GM12878 (cell line): ENCODE data around the gene KHDRBS1. TPM values are rescaled to one million over a fixed set of nuclear protein-coding genes. Genes with fewer than 3 reads are reported as not detected.
A peak's percentile ranks its signal among the peaks of the same experiment; 100 is the strongest.

Experiments used
- ATAC-seq: fragments of 200-7000 bp; cut with Tn5 transposase; 3 replicates; pipeline ENCODE4 v1.9.1; 2020; ENCODE audit warnings: mild to moderate bottlenecking, moderate library complexity
- BruUV-seq: library from RNA; stranded (reverse); fragments of 400-500 nt; replicated peaks from 2 replicates; lab custom pipeline; 2021; lab: Mats Ljungman, UMichigan
- CTCF ChIA-PET: fragments of 300-600 bp; sonication (Branson Sonifier 250); formaldehyde crosslinking; extraction: SDS; loops from one replicate; lab custom pipeline; 2021; ENCODE audit warnings: inconsistent platforms; lab: Yijun Ruan, JAX
- POLR2A ChIA-PET: fragments of 350-600 bp; formaldehyde crosslinking; extraction: SDS; loops from one replicate; lab custom pipeline; 2021; ENCODE audit warnings: inconsistent platforms; lab: Charles Lee
- RAD21 ChIA-PET: fragments of 300-600 bp; sonication (Branson Sonifier 250); formaldehyde crosslinking; loops from one replicate; lab custom pipeline; 2023; ENCODE audit warnings: antibody characterized with exemption; ENCODE audit not compliant: unreplicated experiment; lab: Charles Lee
- SMC1A ChIA-PET: fragments of 300-600 bp; sonication (Branson Sonifier 250); formaldehyde crosslinking; loops from one replicate; lab custom pipeline; 2023; ENCODE audit not compliant: unreplicated experiment, uncharacterized antibody; lab: Charles Lee
- DNase-seq: peaks from one replicate; pipeline ENCODE4 v3.0.0-alpha.2; 2011; ENCODE audit warnings: low read depth, low spot score
- FAIRE-seq: peaks from 3 replicates; lab custom pipeline; 2011; peaks lifted over from hg19 to GRCh38; lab: Jason Lieb, UNC
- H2AFZ ChIP-seq: 2 replicates; pipeline ENCODE4 v1.6.0; 2011; ENCODE audit warnings: low read depth, low read length, control low read depth; ENCODE audit not compliant: control insufficient read depth
- H3K27ac ChIP-seq: 2 replicates; pipeline ENCODE4 v1.5.1; 2011; ENCODE audit warnings: control low read depth; ENCODE audit not compliant: control insufficient read depth, insufficient read depth
- H3K27me3 ChIP-seq, 2 experiments: replicated peaks in 1 of 2; 2 replicates each; pipeline versions ENCODE4 v1.6.0 to v1.6.1; 2011; ENCODE audit warnings: low read length in 1 of 2; ENCODE audit not compliant: control insufficient read depth in 2 of 2, insufficient read depth in 2 of 2
- H3K36me3 ChIP-seq, 2 experiments: 2 replicates each; pipeline ENCODE4 v1.5.1; 2011; ENCODE audit warnings: low read length in 1 of 2; ENCODE audit not compliant: control insufficient read depth in 2 of 2, insufficient read depth in 2 of 2
- H3K4me1 ChIP-seq: 2 replicates; pipeline ENCODE4 v1.6.1; 2011; ENCODE audit warnings: mild to moderate bottlenecking, low read length, moderate library complexity, mixed read lengths; ENCODE audit not compliant: control insufficient read depth, insufficient read depth
- H3K4me2 ChIP-seq: 2 replicates; pipeline ENCODE4 v1.6.0; 2011; ENCODE audit warnings: control low read depth; ENCODE audit not compliant: control insufficient read depth, insufficient read depth
- H3K4me3 ChIP-seq: fragments of 200-600 bp; sonication (generic); 2 replicates; pipeline ENCODE4 v1.5.1; 2016
- H3K79me2 ChIP-seq: 2 replicates; pipeline ENCODE4 v1.6.0; 2011; ENCODE audit warnings: low read length; ENCODE audit not compliant: control insufficient read depth, insufficient read depth
- H3K9ac ChIP-seq: 2 replicates; pipeline ENCODE4 v1.8.0; 2011; ENCODE audit warnings: low read length, control low read depth, mixed read lengths; ENCODE audit not compliant: control insufficient read depth, insufficient read depth
- H3K9me3 ChIP-seq: replicated peaks from 3 replicates; pipeline ENCODE4 v1.5.1; 2011; ENCODE audit warnings: mild to moderate bottlenecking, low read length; ENCODE audit not compliant: control insufficient read depth, insufficient read depth
- H4K20me1 ChIP-seq: 2 replicates; pipeline ENCODE4 v1.6.0; 2011; ENCODE audit not compliant: control insufficient read depth, insufficient read depth
- BACH1 ChIP-seq: fragments of 450-650 bp; IDR thresholded peaks from 2 replicates; pipeline ENCODE4 v1.6.1; 2017; ENCODE audit warnings: mild to moderate bottlenecking, borderline replicate concordance
- CREB1 ChIP-seq: IDR thresholded peaks from 2 replicates; pipeline ENCODE4 v1.6.1; 2012; ENCODE audit warnings: low read depth, mild to moderate bottlenecking, inconsistent platforms
- DPF2 ChIP-seq: fragments of 450-650 bp; IDR thresholded peaks from 2 replicates; pipeline ENCODE4 v1.6.1; 2017; ENCODE audit warnings: mild to moderate bottlenecking
- EED ChIP-seq: sonication (generic); IDR thresholded peaks from 2 replicates; pipeline ENCODE4 v1.6.1; 2016; ENCODE audit warnings: antibody characterized with exemption, low read depth
- IKZF1 ChIP-seq: fragments of 450-650 bp; conservative IDR thresholded peaks from 2 replicates; pipeline ENCODE4 v1.6.1; 2017; ENCODE audit warnings: antibody characterized with exemption, mild to moderate bottlenecking
- IKZF2 ChIP-seq, 2 experiments: fragments of 450-650 bp; IDR thresholded peaks; 2 replicates each; pipeline ENCODE4 v1.6.1; 2017; ENCODE audit warnings: mild to moderate bottlenecking in 2 of 2, moderate library complexity in 2 of 2
- NBN ChIP-seq: fragments of 450-650 bp; IDR thresholded peaks from 2 replicates; pipeline ENCODE4 v1.6.1; 2016
- NR2C2 ChIP-seq: IDR thresholded peaks from 2 replicates; pipeline ENCODE4 v1.6.1; 2011; ENCODE audit warnings: borderline replicate concordance, low read depth; ENCODE audit not compliant: control insufficient read depth, insufficient read length
- NR2F1 ChIP-seq: fragments of 450-650 bp; conservative IDR thresholded peaks from 2 replicates; pipeline ENCODE4 v1.6.1; 2017; ENCODE audit warnings: mild to moderate bottlenecking
- PML ChIP-seq: IDR thresholded peaks from 2 replicates; pipeline ENCODE4 v1.6.1; 2012; ENCODE audit warnings: low read length, inconsistent platforms
- POLR2AphosphoS5 ChIP-seq: IDR thresholded peaks from 2 replicates; pipeline ENCODE4 v1.6.1; 2011; ENCODE audit warnings: mild to moderate bottlenecking, low read length, inconsistent platforms
- RUNX3 ChIP-seq: IDR thresholded peaks from 2 replicates; pipeline ENCODE4 v1.6.1; 2012; ENCODE audit warnings: low read length, inconsistent platforms
- SIN3A ChIP-seq: IDR thresholded peaks from 2 replicates; pipeline ENCODE4 v1.6.1; 2012; ENCODE audit warnings: low read depth, low read length, improper control_type of control experiment
- WGBS: methylation state at CpG from one replicate; pipeline ENCODE4 v1.1.6; 2016; ENCODE audit warnings: low lambda C conversion rate; ENCODE audit not compliant: insufficient replicate concordance, insufficient coverage; ENCODE audit errors: missing lambda C conversion rate; 5-methylcytosine and 5-hydroxymethylcytosine counted together
- in situ Hi-C: fragments of 300-500 bp; cut with MboI; formaldehyde crosslinking; loops from 9 replicates; pipeline ENCODE4 v1.14.3; 2018; ENCODE audit warnings: mixed read lengths
- intact Hi-C: fragments of 100-400 bp; cut with micrococcal nuclease; formaldehyde crosslinking; loops from one replicate; pipeline ENCODE4 v1.14.2; 2022; ENCODE audit not compliant: unreplicated experiment
- polyA plus RNA-seq, 11 experiments: library from polyadenylated mRNA; depleted of rRNA in 4 of 11; unstranded in 6 of 11; stranded (reverse) in 5 of 11; fragments of >200 nt; fragmentation: Nextera tagmentation in 4 of 11; fragmentation: Illumina TruSeq in 1 of 11; extraction: Ambion mirVana in 4 of 11; extraction: Trizol in 1 of 11; gene quantifications; 1 replicate in 1 of 11; 2 replicates in 10 of 11; pipeline versions ENCODE4 v1.2.1 to v1.2.3, GENCODE V29; 2011 to 2016; ENCODE audit warnings: inconsistent platforms in 2 of 11, missing spikeins in 2 of 11, low read depth in 1 of 11
- total RNA-seq, 4 experiments: library from RNA; depleted of rRNA in 3 of 4; stranded (reverse); fragments of >200 nt in 3 of 4; fragmentation: Illumina TruSeq in 1 of 4; extraction: Trizol in 1 of 4; gene quantifications; 2 replicates each; pipeline versions ENCODE4 v1.2.1 to v1.2.3, GENCODE V29; 2013 to 2021
- TF ChIP-seq, protein P1 (sequence below), 3 experiments: IDR thresholded peaks in 2 of 3; conservative IDR thresholded peaks in 1 of 3; 2 replicates each; pipeline ENCODE4 v1.5.1; 2011; ENCODE audit warnings: low read depth in 3 of 3, low read length in 3 of 3, mild to moderate bottlenecking in 3 of 3, control low read depth in 2 of 3, moderate library complexity in 2 of 3, inconsistent platforms in 1 of 3, mixed read lengths in 1 of 3; ENCODE audit not compliant: control insufficient read depth in 2 of 3, insufficient read depth in 1 of 3; ENCODE audit errors: extremely low read depth in 1 of 3
- TF ChIP-seq, protein P2 (sequence below): fragments of 450-650 bp; IDR thresholded peaks from 2 replicates; pipeline ENCODE4 v1.6.1; 2017; ENCODE audit warnings: low read depth, mild to moderate bottlenecking, moderate library complexity
- TF ChIP-seq, protein P3 (sequence below): fragments of 450-650 bp; IDR thresholded peaks from 2 replicates; pipeline ENCODE4 v1.6.1; 2017; ENCODE audit warnings: antibody characterized with exemption, mild to moderate bottlenecking, moderate library complexity

The KHDRBS1 gene
- total and polyA plus RNA-seq, 10 of the 15 experiments (the other 5 are each of a cell fraction or from before 2014, with no cell fraction given), result 42.5 to 204 (median 96.0) TPM

DNA sequence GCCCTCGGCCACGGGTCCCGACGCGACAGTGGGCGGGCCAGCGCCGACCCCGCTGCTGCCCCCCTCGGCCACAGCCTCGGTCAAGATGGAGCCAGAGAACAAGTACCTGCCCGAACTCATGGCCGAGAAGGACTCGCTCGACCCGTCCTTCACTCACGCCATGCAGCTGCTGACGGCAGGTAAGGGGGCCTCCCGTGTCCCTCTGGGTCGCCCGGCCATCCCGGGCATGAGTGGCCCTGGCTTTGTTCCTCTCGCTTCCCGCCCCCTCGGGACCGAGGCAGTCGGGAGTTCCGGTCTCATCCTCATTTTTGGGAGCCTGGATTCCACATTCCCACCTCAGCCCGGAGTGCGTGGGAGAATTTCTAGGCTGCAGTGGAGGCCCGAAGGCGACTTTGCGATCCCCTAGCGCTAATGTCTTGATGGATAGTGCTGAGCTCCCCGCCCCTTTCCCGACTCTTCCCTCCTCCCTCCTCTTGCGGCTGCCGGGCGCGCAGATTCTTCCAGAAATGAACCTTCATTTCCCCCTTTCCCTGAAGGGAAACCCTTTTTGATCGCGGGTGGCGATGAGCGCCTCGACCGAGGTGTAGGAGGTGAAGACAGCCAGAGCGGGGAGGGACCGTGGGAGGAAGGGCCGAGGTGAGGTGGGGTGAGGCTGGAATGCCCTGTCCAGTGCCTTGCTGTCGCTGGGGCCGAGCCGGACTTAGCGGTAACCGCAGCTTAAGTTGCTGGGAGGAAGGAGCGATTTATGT, 705 bp downstream of the KHDRBS1 start:
- ChIA-PET SMC1A (interaction anchor here (1.0 to 1.5 kb wide), 5 partner anchors 8 to 93 kb away, joined by 3 to 5 read pairs (median 4); partner anchors contain the start of gene KPNA6), POLR2A (interaction anchor here (0.5 to 4.0 kb wide), 9 partner anchors 9 to 231 kb away, joined by 3 to 25 read pairs (median 7); partner anchors contain the start of gene TMEM39B), CTCF (interaction anchor here (0.7 to 1.5 kb wide), 9 partner anchors 13 to 95 kb away, joined by 3 to 5 read pairs (median 3); partner anchors contain the start of gene PTP4A2), RAD21 (interaction anchor here (0.9 to 4.0 kb wide), 6 partner anchors 11 to 80 kb away, joined by 3 to 26 read pairs (median 6); partner anchors contain the start of gene TMEM39B)
- H3K4me2 ChIP-seq, result peak overlapping the region; percentile 77
- FAIRE-seq (no peak), DNase-seq (no peak), ATAC-seq (peak; percentile 39)
- no TSS peak for BruUV-seq
- H3K9me3 ChIP-seq, result no peaks in the 10 kb centered on the region
- H3K79me2 ChIP-seq, result peaks cover 58% of the 10 kb centered on the region
- H3K4me1 ChIP-seq, result 0 out of 2 replicates have a peak, but pooled peaks cover 4% of the 10 kb centered on the region
- no peaks in the 10 kb centered on the region; the same call in 1 of the 2 replicates for H4K20me1 ChIP-seq
- peak overlapping the region; percentile 99 for H3K9ac ChIP-seq
- H3K4me3 ChIP-seq, result peak overlapping the region; percentile 99
- no peaks in the 10 kb centered on the region for H3K27me3 ChIP-seq
- in situ Hi-C loops (no loop called here), intact Hi-C loops (loop anchor here (5.0 kb wide), 1 partner anchor 77 kb away; the partner anchor contains the start of gene PTP4A2)
- H3K27ac ChIP-seq, result peak overlapping the region; percentile 94
- H3K36me3 ChIP-seq, result peaks cover 0 to 4% of the 10 kb centered on the region in 2 experiments; a peak in 2 of 4 replicates
- under 1% methylated on average over 55 of the region's 55 CpGs for WGBS
- H2AFZ ChIP-seq, result peak overlapping the region; percentile 65
- TF ChIP-seq DPF2 (no peak; the same call in none of the 2 replicates), EED (peak; percentile 65), NR2C2 (no peak), IKZF1 (peak; percentile 14; the same call in 1 of the 2 replicates), POLR2AphosphoS5 (no peak), NBN (0 out of 2 replicates have a peak, but pooled peaks have one; percentile 19), PML (peak; percentile 18; the same call in 1 of the 2 replicates), CREB1 (0 out of 2 replicates have a peak, but pooled peaks have one; percentile 22), NR2F1 (no peak; the same call in 1 of the 2 replicates), BACH1 (peak; percentile 17; the same call in 1 of the 2 replicates), RUNX3 (peak; percentile 69), SIN3A (peak; percentile 43; the same call in 1 of the 2 replicates), IKZF2 (IDR thresholded peaks at IDR 0.05) (peak; percentile 63 to 65; a peak in 3 of 4 replicates)
- TF ChIP-seq, protein P1, sequence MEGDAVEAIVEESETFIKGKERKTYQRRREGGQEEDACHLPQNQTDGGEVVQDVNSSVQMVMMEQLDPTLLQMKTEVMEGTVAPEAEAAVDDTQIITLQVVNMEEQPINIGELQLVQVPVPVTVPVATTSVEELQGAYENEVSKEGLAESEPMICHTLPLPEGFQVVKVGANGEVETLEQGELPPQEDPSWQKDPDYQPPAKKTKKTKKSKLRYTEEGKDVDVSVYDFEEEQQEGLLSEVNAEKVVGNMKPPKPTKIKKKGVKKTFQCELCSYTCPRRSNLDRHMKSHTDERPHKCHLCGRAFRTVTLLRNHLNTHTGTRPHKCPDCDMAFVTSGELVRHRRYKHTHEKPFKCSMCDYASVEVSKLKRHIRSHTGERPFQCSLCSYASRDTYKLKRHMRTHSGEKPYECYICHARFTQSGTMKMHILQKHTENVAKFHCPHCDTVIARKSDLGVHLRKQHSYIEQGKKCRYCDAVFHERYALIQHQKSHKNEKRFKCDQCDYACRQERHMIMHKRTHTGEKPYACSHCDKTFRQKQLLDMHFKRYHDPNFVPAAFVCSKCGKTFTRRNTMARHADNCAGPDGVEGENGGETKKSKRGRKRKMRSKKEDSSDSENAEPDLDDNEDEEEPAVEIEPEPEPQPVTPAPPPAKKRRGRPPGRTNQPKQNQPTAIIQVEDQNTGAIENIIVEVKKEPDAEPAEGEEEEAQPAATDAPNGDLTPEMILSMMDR (IDR thresholded peaks at IDR 0.05 in 2 of 3, conservative IDR thresholded peaks at IDR 0.05 in 1 of 3; ENCODE audit: control insufficient read depth in 2 of 3, extremely low read depth in 1 of 3, insufficient read depth in 1 of 3, low read depth in 3 of 3, low read length in 3 of 3), result no peak
- TF ChIP-seq, protein P2, sequence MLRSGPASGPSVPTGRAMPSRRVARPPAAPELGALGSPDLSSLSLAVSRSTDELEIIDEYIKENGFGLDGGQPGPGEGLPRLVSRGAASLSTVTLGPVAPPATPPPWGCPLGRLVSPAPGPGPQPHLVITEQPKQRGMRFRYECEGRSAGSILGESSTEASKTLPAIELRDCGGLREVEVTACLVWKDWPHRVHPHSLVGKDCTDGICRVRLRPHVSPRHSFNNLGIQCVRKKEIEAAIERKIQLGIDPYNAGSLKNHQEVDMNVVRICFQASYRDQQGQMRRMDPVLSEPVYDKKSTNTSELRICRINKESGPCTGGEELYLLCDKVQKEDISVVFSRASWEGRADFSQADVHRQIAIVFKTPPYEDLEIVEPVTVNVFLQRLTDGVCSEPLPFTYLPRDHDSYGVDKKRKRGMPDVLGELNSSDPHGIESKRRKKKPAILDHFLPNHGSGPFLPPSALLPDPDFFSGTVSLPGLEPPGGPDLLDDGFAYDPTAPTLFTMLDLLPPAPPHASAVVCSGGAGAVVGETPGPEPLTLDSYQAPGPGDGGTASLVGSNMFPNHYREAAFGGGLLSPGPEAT, result no peak
- TF ChIP-seq, protein P3, sequence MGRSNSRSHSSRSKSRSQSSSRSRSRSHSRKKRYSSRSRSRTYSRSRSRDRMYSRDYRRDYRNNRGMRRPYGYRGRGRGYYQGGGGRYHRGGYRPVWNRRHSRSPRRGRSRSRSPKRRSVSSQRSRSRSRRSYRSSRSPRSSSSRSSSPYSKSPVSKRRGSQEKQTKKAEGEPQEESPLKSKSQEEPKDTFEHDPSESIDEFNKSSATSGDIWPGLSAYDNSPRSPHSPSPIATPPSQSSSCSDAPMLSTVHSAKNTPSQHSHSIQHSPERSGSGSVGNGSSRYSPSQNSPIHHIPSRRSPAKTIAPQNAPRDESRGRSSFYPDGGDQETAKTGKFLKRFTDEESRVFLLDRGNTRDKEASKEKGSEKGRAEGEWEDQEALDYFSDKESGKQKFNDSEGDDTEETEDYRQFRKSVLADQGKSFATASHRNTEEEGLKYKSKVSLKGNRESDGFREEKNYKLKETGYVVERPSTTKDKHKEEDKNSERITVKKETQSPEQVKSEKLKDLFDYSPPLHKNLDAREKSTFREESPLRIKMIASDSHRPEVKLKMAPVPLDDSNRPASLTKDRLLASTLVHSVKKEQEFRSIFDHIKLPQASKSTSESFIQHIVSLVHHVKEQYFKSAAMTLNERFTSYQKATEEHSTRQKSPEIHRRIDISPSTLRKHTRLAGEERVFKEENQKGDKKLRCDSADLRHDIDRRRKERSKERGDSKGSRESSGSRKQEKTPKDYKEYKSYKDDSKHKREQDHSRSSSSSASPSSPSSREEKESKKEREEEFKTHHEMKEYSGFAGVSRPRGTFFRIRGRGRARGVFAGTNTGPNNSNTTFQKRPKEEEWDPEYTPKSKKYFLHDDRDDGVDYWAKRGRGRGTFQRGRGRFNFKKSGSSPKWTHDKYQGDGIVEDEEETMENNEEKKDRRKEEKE, result no peak
